B cell (primary cell): ENCODE data around the gene LPCAT1.

Source experiments
- CTCF ChIP-seq: fragments of 200-600 bp; IDR thresholded peaks from one replicate; pipeline ENCODE4 v1.8.0; 2022; ENCODE audit warnings: antibody characterized with exemption, mild to moderate bottlenecking
- EZH2 ChIP-seq: IDR thresholded peaks from 2 replicates; pipeline ENCODE4 v1.6.1; 2012; ENCODE audit warnings: borderline replicate concordance, low read depth, mild to moderate bottlenecking, moderate library complexity, low read length; ENCODE audit not compliant: insufficient read depth, poor library complexity, severe bottlenecking

- TF ChIP-seq CTCF (no peak), EZH2 (no peak)
These were observed 2.9 kb upstream of the LPCAT1 start for GRCh38 chr5:1526681-1527131.
